Activated T-helper 9 cell treated with anti-CD3 and anti-CD28 coated beads, Interleukin-2, amount 50 U/mL, for 16 hours (primary cell): ENCODE results near the gene DSG3.
"Not testable (repeated sequence)": the region's sequence is repeated elsewhere in the genome, so short reads cannot be mapped to it uniquely, and the experiment has no call there.

Experiments used
- DNase-seq: peaks from one replicate; pipeline ENCODE4 v3.0.0-alpha.2; 2020; ENCODE audit warnings: low read depth

Gene DSG3

DNA sequence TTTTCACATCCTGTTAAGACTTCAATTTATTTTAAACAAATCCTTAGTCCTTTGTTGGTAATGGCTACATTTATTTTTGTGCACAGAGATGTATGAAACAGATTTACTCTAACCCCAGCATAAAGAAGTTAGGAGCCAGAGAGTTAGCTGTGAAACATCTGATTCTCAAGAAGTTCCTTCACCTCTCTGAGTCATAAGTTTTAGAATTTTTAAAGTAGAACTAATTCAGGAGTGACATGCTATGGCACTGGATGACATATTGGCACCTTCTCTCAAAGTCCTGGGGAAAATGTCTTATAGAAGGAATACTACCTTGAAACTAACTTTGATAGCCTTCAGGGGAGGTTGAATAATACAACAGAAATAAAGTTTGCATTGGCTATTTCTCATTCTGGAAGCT lies 44.0 kb downstream of the DSG3 start:
- DNase-seq = no peak

DNA sequence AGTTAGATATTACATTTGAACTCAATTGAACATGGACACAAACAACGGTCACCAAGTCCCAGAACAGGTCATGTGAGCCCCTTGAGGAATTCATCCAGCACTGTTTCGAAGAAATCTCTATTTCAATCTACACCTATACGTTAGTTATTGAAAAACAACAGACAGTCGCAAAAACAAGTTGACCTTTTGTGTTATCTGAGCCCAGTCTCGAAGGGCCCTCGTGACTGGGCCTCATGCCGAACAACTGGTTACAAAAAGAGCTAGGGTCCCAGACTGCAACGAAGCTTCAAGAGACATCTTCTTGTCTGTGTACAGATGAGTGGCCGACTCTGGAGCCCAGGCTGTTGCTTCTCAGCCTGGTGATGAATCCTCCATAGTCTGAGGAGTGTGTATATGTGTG lies 45.1 kb downstream of the DSG3 start:
- DNase-seq = no peak

DNA sequence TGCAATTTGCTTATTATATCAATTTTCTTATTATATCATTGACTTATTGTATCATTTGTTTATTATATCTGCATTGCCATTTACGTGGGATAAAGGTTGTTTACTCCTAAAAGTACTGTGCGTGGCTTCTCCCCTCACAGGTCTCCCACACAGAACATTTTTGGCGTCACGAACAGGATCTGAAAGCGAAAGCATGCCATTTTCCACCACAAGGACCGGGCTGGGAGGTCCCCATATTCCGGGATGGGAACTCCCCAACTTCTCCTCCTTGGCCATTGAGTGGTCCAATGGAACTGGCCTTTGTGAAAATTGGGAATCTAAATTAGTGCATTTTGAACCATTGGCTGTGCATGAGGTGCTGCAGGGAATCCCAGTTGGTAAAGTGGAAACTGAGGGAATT lies 45.6 kb downstream of the DSG3 start:
- DNase-seq = no peak

DNA sequence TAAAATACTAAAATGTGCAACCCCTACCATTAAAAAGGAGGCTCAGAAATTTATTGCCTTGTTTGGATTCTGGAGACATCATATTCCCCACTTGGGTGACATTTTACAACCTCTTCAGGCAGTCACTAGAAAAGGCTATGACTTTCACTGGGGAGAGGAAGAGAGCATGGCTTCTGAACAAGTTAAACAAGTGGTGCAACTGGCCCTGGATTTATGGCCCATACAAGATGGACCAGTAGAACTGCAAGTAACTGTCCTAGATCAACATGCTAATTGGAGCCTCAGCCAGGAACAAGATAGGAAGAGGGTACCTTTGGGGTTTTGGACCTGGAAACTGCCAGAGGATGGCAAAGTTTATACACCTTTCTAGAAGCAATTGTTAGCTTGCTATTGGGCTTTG lies 46.4 kb downstream of the DSG3 start:
- DNase-seq = no peak

DNA sequence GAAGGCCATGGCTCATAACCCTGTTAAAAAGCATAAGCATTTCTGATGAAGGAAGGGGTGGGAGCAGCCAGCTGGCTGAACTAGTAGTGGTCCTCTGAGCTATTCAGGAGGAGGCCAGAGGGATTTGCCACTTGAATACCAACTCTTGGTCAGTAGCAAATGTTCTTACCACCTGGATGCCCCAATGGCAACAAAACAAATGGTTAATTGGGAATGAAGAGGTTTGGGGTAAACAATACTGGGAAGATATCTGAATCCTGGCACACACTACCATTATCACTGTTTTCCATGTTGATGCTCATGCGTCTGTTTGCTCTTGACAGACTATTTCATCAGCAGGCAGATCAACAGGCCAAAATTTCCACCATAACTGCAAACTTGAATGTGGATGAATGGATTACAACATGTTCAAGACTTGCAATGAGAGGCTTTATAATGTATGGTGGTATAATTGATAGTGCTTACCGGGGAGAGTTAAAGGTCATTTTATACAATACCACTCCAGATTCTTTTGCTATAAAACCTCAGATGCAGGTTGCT lies 47.2 kb downstream of the DSG3 start:
- not testable (repeated sequence) for DNase-seq

DNA sequence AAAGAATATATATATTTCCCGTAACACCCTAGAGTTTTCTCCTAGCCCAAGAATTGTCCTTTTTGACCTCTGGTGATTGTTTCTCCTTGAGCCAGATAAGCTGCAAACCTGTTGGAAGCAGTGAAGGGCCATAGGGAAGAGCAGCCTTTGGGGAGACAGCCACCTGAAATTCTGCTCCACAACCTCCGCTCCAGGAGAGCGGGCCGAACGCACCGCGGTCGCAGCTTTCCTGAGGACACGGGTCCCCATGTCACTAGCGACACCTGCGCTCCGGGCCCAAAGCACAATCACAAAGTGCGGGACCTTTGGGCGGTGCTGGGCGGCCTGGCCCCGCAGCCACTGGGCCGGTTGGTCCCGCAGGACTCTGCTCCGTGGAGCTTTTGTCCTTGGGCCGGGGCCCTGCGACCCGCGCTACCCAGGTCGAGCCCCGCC lies 49.9 kb downstream of the DSG3 start:
- no peak for DNase-seq

DNA sequence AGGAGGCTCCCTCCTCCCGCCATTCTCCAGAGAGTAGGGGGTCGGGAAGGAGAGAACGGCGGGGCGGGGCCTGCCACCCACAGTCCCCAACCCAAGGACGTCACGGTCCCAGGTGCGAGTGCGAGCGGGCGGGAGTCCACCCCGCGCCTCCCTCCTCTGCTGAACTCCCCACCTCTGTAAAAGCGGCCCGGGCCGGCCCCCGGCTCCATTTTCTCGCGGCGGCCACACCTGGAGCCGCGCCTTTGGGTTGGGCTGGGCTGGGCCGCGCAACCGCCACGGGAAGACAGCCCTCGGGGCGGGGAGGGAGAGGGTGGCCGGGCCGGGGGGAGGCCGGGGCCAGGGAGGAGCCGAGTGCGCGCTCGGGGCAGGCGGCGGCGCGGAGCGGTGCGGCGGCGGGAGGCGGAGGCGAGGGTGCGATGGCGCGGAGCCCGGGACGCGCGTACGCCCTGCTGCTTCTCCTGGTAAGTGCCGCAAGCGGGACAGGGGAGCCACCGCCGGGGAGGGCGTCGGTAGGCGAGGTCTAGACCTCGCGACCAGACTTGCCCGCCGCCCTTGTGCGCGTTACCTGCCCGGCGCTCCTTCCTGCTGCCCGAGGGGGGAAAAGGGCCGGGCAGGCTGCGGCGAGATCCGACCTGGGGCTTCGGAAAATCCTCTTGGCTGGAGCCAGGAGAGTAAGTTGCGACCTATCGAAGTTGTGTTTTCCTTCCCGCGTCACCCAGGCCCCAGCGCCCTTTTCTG lies 50.5 kb downstream of the DSG3 start, which contains the start of gene DSG2:
TSS of gene DSG2 (plus strand) at position 342 of the 738 bp plus-strand sequence. CDS start at position 417, 75 bp downstream.
- no peak for DNase-seq

DNA sequence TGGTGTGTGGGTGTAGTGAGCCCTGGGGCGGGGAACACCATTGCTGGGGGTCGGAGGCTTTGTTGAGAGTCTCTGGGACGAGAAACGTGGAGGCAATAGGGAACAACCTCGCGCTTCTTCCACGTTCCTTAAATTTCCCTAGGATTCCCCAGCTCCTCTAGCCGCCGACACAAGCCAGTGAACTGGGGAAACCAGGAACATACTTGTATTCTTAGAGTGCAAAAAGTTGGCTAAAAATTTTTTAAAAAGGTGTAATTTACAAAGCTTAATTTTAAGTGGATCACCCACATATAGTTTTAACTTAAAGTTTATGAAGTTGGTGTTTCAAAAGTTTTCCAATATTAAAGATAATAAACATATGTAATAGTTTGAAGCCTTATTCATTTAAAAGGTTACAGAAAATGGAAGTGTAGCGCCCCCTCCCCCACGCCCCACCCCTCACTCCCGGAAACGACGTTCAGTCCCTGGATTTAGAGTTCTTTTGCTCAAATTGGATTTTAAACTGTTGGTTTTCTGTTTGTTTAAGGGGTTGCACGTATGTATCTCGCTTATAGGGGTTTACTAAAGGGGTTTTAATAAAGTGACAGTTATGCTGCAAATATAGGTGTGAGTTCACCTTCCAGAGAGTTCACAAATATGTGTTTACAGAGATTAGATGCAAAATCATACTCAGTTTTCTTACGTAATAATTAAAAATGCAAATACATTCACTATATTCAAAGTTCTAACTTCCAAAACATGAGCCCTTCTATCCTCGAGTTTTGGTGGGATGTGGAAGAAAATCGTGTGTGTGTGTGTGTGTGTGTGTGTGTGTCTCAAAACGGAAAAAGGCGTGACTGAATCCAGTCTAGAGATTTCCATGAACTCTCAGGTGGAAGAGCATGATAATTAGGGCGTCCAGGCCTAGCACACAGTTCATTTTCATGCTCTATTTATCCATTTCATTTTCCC lies 51.3 kb downstream of the DSG3 start:
- DNase-seq = no peak

DNA sequence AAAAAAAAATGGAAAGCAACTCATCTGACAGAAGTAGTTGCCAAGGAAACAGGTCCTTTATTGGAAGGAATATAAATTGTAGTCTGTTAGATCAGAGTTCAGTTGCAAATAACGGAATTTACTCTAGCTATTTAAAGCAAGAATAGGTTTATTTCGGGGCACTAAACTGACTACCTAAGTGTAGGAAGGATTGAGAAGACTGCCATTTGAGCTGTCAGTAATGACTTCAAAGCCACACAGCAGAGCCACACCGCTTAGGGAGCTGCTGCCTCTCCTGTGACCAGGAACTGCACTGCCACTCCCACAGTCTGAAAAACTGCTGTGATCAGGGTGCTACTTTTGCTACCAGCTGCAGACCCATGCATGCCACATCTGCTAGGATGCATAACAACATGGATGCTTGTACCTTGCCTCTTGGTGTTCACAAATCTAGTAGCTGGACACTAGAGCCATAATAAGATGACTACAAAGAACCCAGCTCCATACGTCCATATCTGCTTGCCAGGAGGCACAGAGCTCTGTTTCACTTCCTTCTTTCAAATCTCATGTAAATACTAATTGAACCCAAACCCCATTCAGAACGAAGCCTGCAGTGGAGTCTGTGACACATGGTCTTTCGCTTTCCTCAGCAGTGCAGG lies 52.6 kb downstream of the DSG3 start:
- no peak for DNase-seq

DNA sequence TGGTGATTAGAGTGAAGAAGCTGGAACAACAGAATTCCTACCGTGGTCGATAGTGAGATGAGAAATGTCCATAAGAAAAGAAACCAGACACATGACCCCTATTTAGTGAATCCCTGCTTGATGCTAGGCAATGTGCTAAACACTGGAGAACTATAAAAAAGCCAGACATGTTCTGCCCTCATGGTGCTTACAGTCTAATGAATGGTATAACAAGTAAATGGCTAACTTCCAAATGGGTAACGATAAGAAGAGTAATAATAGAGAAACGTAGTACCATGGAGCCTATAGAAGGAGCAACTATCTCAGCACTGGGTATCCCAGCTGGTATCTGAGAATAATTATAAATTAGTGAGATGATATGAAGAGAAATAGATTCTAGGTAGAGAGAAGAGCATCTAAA lies 55.5 kb downstream of the DSG3 start:
- DNase-seq = no peak

DNA sequence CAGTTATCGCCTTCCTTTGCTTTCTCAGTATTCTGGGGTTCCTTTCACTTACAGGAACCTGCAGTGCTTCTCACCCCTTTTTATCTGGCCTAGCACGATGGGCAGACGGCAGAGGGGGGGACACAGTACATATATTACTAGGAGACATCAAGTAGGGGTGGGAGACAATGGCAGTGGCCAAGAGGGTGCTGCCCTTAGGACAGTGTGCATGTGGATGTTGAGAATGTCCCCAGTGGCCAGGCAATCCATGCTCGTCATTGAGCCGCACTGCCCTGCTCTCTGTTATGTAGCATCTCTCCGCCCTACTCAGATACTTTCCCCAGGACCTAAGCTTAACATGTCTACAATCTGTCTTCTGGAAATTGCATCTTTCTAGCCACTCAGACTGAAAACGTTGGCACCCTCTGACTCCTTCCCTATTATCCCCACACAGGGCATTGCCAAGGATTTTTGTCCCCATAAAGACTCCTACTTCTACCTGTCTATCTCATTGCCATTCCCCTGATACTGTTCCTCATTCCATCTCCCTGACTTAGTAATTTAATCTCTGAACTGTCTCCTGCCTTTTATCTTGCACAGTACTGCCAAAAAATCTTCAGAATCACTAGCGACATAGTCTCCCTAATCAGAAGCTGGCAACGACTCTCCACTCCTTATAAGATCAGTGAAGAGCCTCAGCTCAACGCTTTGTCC lies 57.1 kb downstream of the DSG3 start:
- no peak for DNase-seq

DNA sequence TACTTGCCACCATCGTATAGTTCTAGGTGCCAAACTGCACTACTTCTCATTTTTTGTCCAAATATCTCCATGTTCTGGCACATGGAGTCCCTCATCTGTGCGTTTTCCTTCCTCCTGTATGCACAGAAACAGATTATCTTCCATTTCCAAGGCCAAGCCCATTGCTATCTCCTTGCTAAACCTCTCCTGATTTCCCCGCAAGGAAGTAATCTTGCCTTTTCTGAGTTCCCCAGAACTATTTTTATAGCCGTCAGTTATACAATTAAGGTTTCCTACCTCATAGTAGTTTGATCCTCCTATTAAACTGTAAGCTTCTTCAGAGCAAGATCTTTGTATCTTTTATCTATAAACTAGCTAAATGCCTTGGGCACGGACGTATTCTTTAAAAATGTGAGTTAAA lies 57.6 kb downstream of the DSG3 start:
- DNase-seq = no peak

DNA sequence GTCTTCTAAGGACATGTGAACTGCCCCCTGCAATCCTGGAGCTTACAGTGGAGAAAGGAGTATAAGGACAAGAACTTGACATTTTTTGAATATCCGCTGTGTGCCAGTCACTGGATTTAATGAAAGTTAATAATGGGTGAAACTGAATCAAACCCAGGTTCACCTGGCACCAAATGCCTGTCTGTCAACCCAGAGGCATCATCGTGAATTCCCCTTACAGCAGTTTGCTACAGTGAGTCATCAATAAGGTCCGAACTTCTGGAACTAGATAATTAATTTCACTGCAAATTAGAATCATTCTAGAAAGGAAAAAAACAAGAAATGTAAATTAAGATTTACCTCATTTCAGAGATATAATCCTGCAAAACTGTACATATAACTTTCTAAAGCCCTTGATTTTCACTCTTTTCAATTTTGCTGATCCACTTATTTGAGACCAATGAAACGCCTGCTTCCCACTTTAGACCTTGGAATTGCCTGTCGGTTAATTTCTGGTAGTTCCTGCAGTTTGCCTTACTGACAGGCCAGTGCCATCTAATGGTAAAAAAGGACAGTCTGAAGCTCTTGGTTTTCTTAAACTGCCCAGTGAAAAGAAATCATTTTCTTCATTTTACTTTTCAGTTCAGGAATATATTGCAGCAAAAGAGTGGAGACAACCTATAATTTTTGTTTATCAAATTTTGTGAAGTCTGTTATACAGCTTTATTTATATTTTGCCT lies 58.6 kb downstream of the DSG3 start:
- DNase-seq = no peak

DNA sequence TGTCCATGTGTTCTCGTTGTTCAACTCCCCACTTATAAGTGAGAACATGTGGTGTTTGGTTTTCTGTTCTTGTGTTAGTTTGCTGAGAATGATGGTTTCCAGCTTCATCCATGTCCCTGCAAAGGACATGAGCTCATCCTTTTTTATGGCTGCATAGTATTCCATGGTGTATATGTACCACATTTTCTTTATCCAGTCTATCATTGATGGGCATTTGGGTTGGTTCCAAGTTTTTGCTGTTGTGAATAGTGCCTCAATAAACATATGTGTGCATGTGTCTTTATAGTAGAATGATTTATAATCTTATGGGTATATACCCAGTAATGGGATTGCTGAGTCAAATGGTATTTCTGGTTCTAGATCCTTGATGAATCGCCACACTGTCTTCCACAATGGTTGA lies 59.6 kb downstream of the DSG3 start:
- DNase-seq = not testable (repeated sequence)

DNA sequence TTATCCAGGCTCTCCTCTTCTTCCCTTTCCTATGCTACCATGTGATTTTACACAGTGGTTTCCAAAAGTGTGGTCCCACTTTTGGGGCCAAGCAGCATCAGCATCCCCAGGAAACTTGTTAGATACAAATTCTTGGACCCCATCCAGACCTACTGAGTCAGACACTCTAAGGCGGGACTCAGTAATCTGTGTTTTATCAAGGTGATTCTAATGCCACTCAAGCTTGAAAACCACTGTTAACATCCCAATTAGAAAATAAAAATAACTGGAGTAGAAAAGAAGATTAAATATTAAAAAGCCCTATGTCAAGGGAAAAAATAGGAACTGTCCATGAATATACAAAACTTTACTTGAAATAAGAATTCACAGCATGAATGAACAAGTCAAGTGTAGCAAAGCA lies 61.2 kb downstream of the DSG3 start:
- DNase-seq = no peak

DNA sequence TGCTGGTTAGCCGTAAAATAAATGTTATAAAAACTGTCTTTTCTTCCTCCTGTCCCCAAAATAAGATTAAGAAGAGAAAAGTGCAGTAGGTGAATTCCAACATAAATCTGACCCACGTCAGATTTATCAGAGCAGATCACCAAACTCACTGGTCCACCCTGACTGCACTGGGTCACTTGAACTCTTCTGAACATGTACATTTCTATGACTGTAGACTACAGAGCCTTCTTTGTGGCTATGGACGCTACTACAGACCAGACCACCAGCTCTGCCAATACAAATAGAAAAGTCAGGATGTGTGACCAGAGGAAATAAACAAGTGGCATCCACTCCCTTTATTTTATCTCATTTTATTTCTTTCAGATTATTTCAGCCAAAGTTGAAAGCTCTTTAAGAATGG lies 62.0 kb downstream of the DSG3 start:
- no peak for DNase-seq

DNA sequence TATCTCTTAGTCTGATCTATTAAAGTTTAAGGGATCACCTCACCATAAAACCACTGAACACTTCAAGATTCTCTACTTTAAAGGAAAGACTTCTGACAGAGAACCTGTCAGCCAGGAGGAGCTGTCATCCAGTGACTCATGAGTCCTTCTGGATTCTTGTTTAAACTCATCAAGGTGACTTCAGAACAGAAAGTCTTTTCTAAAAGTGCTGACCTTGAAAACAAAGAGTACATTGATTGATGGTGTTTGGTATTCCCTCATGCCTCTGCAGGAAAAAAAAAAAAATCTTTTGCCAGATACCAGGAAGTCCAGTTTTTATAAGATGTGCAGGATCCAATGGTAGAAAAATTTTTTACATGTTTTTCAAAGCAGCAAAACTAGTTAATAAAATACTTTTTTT lies 62.8 kb downstream of the DSG3 start:
- DNase-seq = no peak

DNA sequence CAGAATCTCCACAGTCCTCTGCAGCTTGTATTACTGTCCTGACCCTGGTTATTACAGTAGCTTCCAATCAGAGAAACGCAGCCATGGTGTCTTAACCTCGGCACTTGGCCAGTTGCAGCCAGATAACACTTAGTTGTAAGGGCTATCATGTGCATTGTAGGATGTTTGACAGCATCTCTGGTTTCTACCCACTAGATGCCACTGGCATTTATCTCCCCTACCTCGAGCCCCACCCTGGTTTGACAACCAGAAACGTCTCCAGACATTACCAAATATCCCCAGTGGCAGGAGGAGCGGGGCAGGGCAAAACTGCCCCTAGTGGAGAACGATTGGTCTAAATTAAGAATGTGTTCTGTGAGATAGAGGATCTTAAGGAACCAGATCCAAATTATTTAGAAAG lies 63.6 kb downstream of the DSG3 start:
- DNase-seq = no peak

DNA sequence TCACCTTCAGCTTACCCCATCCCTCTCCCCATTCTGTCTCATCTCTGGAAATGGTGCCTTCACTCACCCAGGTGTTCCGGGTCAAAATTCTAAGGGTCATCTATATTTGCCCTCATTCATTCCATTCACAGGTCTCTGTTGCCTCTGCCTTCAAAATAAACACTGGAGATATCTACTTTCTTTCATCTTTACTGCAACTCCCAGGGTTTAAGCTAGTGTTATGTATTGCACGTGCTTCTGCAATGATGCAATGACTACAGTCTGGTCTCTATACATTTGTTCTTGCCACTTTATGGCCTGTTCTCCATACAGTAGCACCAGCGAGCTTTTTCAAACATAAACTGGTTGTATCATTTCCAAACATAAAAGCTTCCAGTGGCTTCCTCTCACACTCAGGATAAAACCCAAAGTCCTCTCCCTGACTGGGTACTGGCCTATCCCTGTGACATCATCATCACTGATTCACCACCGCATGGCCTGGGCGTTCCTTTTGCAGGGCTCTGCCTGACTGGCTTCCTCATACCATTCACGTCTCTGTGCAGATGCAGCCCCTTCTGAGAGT lies 64.7 kb downstream of the DSG3 start:
- no peak for DNase-seq

DNA sequence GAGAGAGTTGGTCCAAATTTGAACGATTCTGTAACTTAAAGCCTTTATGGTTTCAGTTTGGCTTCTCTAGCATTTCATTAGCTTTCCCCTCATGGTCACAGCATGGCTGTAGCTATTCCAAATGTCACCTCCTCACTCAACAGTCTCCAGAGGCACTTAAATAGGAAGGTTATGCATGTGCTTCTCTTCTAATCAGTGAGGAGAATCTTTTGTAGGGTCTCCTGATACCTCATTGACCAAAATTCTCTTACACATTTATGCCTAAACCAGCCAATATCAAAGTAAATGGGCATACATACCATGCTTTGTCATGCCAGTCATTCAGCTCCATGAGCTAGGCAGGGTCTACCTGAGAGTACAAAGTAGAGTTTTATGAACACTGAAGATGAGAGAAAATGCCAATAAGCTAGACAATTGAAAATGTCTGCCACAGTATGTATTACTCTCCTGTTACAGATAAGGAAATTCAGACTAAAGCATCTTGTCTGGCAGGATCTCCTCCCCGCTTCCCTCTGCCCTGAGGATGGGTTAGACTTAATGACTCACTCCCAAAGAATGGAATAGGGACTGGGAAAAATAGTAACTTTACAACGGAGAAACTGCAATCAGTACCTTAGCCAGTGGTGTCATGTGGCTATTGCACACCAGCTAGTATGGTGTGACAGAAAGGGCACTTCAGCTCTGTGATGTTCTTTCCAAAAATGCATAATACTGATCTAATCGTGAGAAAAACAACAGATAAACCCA lies 65.8 kb downstream of the DSG3 start:
- no peak for DNase-seq
